Epidermal melanocyte (primary cell): ENCODE measurements around the gene OMG.
"Not testable (repeated sequence)": the region's sequence is repeated elsewhere in the genome, so short reads cannot be mapped to it uniquely, and the experiment has no call there.

Source experiments
- DNase-seq: peaks from one replicate; pipeline ENCODE4 v3.0.0; 2011; ENCODE audit warnings: low spot score; ENCODE audit not compliant: insufficient read length

OMG gene

GRCh38 chr17:31262923-31263322 is 34.1 kb downstream of the OMG start:
- not testable (repeated sequence) for DNase-seq

- DNase-seq, result no peak
These were observed 35.4 kb downstream of the OMG start for GRCh38 chr17:31261601-31262000.

GRCh38 chr17:31260151-31260550 is 36.9 kb downstream of the OMG start:
- DNase-seq, result no peak

GRCh38 chr17:31256936-31257335 is 40.1 kb downstream of the OMG start:
- DNase-seq, result no peak

- no peak for DNase-seq
These were observed 42.4 kb downstream of the OMG start for GRCh38 chr17:31254654-31255053.

- no peak for DNase-seq
These were observed 44.3 kb downstream of the OMG start for GRCh38 chr17:31252741-31253140.

- DNase-seq, result no peak
These were observed 45.1 kb downstream of the OMG start for GRCh38 chr17:31251970-31252328.

GRCh38 chr17:31251105-31251969 is 45.7 kb downstream of the OMG start:
- no peak for DNase-seq

GRCh38 chr17:31250229-31250628 is 46.8 kb downstream of the OMG start:
- no peak for DNase-seq

- no peak for DNase-seq
These were observed 47.3 kb downstream of the OMG start for GRCh38 chr17:31249835-31250141.

- DNase-seq, result no peak
These were observed 47.8 kb downstream of the OMG start for GRCh38 chr17:31248986-31249834.
